ENCODE data around the gene SNX3.
A peak's percentile ranks its signal among the peaks of the same experiment; 100 is the strongest.
"Not testable (repeated sequence)": the region's sequence is repeated elsewhere in the genome, so short reads cannot be mapped to it uniquely, and the experiment has no call there.

Gene SNX3

DNA sequence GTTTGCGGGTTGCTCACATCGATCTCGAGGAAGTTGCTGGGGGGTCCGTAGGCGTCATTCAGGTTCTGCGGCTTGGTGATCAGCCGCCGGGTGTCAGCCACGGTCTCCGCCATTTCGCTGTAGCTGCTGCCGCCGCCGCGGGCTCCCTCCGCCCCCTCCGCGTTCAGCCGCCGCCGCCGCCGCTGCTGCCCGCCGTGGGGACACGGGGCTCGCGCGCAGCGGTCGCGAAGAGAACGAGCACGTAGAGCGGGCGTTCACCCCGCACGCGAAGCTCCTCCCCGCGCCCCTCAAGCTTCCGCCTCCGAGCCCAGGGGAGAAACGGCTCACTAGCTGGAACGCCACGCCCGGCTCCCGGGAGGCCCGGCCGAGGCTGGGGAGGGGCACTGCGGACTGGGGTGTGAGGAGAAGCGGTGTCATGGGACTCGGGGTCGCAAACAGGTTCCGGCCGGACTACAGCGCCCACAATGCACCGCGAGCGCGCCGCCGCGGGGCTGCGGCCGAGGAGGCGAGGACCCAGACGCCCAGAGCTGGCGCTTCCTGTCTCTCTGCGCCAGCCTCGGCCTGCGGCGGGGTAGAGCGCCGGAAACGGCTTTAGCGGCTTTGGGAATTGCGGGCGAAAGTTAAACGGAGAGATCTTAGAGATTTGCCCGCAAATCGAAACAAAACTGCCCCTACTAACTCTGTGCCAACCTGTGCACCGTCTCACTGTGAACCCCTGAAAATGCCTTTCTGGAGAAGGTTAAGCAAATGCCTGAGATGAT, at the start of gene SNX3:
SNX3 (minus strand) TSS at position 232 of the 761 bp plus-strand sequence; CDS start at position 113, 119 bp downstream.
- DNase-seq = peak; percentile 92 to 96

DNA sequence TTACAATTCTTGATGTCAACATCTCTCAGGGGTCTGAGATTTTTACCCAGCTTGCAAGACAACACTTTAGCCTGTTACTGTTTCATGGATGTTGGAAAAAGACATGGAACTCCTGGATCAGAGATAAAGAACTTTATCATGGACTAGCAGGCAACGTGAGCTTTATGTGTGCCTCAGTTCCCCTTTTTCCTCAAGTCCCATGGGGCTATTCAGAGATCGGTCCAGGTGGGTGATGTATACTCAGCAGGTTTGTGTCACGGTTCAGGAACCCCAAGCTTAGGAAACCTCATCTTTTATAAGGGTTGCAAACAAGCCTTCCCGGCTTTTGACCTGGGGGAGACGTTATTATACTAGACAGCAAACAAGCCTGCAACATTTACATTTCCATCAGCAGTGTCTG, 49.0 kb upstream of the SNX3 start:
- no peak for DNase-seq

DNA sequence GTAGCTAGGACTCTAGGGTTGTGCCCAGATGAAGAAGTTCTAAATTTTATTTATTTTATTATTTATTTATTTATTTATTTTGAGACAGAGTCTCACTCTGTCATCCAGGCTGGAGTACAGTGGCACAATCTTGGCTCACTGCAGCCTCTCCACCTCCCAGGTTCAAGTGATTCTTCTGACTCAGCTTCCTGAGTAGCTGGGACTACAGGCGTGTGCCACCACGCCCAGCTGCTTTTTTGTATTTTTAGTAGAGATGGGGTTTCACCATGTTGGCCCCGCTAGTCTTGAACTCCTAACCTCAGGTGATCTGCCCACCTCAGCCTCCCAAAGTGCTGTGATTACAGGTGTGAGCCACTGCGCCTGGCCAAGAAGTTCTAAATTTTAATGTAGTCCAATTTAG, 47.8 kb upstream of the SNX3 start:
- not testable (repeated sequence) for DNase-seq

DNA sequence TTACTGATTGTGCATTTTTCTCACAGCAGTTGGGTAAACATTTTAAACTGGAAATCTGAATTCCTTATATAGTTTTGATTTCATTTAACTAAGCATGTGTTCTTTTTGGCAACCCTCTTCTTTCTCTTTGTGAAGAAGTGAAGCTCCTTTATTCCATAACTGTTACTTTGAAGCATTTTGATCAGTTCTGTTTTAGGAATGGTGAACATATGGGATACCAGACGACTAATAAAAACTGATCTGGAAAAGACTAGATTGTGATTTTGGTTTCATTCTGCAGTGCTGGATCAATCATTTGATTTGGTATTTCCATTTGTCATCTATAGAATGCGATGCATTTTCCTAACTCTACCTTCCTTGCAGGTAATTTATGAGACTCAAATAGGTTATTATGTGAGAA, 43.8 kb upstream of the SNX3 start:
- no peak for DNase-seq

DNA sequence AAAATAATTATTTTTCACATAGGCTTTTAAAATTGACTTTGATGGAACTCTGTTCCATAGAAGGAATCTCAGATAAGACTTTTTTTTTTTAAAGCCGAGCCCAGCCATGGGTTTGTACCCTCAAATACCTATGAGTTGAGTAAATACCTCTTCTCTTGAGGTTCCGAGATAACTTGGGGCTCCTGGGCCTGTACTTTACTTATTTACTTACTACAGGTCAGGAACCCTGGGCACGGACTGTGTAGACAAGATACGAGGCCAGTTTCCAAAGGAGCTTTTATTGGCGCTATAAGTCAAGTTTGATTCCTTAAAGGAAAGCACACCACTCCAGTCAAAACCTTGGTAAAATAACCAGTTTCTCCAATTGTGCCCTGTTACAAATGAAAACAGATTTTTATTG, 41.5 kb upstream of the SNX3 start:
- DNase-seq = no peak

DNA sequence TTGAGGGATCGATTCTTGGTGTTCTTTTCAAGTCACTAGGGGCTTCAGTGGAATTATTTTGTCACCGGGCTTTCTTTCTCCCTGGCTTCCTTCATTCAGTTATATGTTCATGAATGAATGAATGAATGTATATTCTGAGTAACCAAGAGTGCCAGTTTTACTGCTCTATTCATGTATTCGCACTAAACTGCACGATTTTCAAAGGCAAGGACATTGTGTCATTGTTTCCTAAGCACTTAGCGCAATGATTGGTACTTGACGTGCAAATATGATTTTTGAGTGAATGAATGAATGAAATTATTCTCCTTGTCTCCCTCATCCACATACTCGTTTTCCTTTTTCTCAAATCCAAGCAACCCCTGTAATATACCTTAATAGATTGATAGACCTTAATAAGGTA, 34.8 kb upstream of the SNX3 start:
- no peak for DNase-seq

DNA sequence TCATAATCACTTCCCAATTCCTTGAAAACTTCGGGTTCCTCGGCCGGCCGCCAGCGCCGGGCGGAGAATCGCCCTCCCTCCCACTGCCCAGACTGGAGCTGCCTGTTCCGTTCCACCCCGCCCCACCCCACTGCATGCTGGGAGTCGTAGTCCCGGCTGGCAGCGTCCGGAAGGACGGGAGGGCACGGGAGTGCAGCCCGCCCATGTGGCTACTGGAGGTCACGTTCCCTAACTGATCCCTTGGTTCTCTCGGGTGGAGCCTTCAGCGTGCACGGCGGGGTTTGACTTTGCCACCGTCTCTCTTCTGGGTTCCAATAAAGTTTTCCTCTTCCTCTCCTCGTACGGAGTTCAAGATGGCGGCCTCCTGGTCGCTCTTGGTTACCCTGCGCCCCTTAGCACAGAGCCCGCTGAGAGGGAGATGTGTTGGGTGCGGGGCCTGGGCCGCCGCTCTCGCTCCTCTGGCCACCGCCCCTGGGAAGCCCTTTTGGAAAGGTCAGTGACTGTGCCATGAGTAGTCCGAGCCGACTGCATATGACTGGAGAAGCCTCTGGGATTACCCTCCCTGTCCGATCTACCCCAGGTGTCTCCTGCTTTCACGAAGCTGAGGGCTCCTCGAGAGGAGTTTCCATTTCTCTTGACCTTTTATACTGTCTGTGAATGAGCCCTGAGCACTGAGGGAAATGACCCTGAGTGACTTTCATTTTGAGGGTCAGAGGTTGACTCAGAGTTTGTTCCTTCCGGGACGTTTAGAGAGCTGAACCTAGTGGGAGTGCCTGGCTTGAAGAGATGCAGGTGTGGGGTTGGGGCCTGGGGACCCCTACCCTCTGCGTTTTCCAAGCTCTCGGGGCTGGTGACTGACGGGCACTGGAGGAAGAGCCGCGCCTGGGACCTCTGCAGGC, 34.1 kb upstream of the SNX3 start, which contains the start of gene AFG1L:
AFG1L (plus strand) TSS at position 328 of the 899 bp plus-strand sequence; CDS start at position 354, 26 bp downstream.
- DNase-seq = peak; percentile 85 to 88

DNA sequence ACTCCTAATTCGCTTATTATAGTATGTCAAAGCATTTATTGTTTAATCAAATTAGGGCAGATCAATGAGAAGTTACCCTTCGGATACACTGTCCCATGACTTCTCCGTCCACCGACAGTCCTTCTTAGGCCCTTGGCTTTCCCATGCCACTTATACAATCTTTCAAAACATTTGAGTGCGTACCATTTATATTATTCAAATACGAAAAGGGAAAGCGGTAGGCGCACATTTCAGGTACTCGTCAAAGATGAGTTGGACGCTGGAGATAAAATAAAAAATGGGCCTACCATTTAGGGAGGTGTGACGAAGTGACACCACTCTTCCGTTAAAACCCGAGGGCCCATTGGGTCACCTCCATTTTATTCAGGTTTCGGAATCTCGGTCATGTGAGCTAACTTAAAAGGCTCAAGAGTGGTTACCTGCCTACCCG, 33.5 kb upstream of the SNX3 start:
- no peak for DNase-seq

DNA sequence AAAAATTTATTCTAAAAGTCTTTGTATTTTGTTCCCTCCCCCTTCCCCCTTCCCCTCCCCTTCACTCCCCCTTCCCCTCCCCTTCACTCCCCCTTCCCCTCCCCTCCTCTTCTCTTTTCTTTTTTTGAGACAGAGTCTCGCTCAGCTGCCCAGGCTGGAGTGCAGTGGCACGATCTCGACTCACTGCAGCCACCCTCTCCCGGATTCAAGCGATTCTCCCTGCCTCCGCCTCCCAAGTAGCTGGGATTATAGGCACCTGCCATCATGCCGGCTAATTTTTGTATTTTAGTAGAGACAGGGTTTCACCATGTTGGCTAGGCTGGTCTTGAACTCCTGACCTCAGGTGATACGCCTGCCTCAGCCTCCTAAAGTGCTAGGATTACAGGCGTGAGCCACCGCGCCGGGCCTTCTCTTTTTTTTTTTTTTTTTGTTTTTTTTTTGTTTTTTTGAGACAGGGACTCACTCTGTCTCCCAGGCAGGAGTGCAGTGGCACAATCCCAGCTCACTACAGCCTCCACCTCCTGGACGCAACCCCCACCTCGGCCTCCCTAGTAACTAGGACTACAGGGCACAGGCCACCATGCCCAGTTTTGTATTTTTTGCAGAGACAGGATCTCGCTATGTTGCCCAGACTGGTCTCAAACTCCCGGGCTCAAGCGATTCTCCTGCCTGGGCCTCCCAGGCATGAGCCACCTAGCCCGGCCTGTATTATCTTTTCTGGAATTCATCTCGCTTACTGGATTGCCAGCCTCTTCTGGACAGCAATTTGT, 32.9 kb upstream of the SNX3 start:
- DNase-seq = no peak

DNA sequence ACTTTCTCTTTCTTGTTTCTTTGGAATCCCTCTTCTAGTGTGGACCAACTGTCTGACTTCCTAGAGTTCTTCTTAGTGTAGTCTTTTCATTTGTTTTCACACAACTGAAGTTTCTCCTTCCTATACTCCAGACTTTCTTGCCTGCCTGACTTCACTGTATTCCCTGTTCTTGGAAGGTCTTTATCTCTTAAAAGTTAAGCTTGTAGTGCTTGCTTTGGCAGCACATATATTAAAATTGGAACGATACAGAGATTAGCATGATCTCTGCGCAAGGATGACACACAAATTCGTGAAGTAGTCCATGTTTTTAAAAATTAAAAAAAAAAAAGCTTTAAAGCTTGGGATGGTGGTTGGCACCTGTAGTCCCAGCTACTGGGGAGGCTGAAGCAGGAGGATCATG, 31.7 kb upstream of the SNX3 start:
- not testable (repeated sequence) for DNase-seq

DNA sequence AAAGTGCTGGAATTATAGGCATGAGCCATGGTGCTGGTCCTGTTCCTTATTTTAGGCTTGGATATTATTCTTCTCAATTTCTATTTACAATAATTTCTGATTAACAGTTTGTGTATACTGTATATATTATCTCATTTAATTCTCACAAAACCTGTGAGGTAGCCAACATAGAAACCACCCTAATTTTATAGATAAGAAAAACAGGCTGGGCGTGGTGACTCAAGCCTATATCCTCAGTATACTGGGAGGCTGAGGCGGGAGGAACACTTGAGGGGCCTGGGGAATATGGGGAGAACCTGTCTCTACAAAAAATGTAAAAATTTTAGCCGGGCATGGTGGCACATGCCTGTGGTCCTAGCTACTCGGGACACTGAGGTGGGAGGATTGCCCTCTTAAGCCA, 30.3 kb upstream of the SNX3 start:
- DNase-seq = no peak

DNA sequence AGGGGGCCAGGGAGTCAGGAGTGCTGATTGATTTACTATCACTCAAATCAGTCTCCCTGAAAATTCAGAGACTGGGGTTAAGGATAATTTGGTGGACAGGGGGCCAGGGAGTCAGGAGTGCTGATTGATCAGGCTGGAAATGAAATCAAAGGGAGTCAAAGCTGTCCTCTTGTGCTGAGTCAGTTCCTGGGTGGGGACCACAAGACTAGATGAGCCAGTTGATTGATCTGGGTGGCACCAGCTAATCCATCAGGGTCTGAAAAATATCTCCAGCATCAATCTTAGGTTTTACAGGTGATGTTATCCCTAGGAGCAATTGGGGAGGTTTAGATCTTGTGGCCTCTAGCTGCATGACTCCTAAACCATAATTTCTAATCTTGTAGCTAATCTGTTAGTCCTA, 27.9 kb upstream of the SNX3 start:
- DNase-seq = no peak

DNA sequence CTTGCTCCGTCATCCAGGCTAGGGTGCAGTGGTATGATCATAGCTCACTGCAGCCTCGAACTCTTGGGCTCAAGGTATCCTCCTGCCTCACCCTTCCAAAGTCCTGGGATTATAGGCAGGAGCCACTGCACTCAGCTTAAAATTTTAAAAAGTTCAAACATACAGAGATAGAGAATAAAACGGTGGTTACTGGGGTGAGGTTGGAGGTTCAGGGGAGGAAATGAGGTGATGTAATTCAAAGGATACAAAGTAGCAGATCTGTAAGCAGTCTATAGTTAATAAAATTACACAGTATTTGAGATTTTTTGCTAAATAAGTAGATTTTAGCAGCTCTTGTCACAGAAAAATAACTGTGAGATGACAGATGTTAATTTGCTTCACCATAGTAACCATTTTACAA, 26.5 kb upstream of the SNX3 start:
- DNase-seq = no peak

DNA sequence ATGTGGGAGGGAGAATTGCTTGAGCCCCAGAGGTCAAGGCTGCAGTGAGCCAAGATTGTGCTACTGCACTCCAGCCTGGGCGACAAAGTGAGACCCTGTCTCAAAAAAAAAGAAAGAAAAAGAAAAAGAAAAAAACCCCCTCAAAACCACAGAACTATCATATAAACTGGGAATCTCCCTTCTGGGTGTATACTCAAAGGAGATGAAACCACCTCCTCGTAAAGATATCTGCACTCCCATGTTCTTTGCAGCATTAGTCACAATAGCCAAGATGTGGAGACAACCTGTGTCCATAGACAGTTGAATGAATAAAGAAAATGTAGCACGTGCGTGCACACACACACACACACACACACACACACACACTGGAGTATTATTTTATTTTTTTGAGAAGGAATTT, 25.5 kb upstream of the SNX3 start:
- no peak for DNase-seq

DNA sequence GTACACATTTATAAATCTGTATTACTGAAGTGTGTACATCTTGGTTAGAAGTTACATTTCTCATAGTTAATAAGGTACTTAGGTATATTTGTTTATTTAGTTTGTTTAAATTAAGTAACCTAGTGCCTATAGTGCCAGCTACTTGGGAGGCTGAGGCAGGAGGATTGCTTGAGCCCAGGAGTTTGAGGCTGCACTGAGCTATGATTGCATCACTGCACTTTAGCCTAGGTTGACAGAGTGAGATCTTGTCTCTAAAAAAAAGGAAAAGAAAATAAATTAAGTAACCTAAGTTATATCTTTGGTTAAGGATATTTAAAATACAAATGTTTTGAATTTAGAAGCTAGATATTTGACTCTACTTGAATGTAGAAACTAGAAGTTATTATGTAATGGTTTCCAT, 24.5 kb upstream of the SNX3 start:
- no peak for DNase-seq

DNA sequence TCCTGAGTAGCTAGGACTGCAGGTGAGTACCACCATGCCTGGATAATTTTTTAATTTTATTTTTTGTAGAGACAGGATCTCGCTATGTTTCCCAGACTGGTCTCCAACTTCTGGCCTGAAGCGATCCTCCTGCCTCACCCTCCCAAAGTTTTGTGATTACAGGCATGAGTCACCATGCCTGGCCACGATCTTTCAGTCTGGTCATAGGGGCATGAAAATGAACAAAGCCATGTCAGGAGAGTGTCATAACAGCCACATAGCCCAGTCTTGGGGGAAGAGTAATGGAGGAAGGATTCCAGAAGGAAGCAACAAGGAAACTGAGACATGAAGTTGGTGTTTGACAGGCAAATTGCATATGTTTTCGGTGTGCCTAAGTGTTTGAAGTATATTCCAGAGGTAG, 17.0 kb upstream of the SNX3 start:
- DNase-seq = no peak

DNA sequence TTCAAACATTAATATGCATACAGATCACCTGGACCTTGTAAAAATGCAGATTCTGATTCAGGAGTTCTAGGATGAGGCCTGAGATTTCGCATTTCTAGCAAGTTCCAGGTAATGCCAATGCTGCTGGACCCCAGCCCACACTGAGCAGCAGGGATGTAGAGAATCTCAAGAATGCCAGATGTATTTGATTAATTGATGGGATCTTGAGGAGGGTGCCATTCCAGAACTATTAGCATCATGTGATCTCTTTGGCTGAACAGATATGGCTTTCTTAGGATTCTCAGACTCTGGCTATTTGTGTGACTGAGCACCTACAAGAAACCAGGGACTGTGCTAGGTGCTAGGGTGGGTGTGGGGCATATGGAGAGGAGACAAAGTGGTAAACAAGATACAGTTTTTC, 16.5 kb upstream of the SNX3 start:
- no peak for DNase-seq

DNA sequence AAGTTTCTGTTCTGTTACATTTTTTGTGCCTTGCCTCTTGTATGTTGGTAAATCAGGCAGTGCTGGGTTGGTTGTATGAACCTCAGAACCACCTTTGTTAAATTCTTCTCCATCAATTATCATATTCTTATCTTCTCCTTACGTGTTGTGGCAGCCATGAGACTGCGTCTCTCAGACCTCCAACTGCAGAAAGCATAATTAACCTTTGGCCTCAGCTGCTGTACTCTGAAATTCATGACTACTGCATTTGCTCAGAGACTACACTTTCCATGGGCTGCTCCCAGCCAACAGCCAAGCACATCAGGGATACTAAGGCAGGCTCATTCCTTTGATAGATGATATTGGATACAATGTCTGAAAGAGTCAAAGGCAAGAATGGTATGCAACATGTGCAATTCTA, 15.1 kb upstream of the SNX3 start:
- DNase-seq = no peak

DNA sequence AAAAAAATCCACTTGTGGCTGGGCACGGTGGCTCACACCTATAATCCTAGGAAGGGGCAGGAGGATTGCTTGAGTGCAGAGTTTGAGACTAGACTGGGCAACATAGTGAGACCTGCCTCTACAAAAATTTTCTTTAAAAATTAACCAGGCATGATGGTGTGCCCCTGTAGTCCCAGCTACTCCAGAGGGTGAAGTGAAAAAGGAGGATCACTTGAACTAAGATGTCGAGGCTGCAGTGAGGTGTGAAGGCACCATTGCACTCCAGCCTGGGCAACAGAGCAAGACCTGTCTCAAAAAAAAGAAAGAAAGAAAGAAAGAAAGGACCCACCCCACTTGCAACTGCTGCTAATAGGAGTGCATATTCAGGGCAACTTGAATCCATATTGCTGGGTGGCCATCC, 13.7 kb upstream of the SNX3 start:
- no peak for DNase-seq

DNA sequence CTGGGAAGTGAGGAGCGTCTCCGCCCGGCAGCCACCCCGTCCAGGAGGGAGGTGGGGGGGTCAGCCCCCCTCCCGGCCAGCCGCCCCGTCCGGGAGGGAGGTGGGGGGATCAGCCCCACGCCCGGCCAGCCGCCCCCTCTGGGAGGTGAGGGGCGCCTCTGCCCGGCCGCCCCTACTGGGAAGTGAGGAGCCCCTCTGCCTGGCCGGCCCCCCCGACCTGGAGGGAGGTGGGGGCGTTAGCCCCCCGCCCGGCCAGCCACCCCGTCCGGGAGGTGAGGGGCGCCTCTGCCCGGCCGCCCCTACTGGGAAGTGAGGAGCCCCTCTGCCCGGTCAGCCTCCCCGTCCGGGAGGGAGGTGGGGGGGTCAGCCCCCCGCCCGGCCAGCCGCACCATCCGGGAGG, 9.1 kb upstream of the SNX3 start:
- not testable (repeated sequence) for DNase-seq

DNA sequence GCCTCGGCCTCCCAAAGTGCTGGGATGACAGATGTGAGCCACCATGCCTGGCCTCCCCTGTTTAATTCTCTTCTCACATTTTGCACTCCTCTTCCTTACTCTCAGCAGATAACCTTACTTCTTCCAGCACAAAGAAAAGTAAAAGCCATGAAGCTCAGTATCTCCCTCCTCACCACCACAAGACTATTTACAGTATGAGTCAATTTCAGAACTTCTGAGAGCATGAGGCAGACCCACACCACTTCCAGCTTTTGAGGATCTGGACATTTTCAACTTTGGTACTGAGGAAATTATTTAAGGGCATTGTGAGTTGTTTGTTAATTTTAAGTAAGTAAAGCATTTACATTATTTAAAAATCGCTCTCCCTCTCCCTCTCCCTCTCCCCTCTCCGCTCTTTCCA, 8.0 kb upstream of the SNX3 start:
- no peak for DNase-seq

DNA sequence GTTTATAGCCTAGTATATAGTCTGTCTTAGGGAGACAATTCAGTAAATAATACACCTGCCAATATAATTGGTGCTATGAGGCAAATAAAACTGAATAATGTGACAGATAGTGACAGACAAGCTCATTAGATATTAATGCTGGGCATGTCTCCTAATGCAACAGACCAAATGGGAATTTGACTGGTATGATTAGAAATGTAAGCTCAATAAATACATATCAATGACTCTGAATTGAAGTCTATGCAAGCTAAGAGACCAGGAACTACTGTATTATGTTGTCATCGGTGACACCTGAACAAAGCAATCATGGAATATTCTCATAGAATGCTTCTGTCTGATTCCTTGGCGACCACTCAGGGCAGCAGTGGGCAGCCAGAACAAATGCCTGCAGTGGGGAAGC, 2.5 kb upstream of the SNX3 start:
- DNase-seq = no peak

DNA sequence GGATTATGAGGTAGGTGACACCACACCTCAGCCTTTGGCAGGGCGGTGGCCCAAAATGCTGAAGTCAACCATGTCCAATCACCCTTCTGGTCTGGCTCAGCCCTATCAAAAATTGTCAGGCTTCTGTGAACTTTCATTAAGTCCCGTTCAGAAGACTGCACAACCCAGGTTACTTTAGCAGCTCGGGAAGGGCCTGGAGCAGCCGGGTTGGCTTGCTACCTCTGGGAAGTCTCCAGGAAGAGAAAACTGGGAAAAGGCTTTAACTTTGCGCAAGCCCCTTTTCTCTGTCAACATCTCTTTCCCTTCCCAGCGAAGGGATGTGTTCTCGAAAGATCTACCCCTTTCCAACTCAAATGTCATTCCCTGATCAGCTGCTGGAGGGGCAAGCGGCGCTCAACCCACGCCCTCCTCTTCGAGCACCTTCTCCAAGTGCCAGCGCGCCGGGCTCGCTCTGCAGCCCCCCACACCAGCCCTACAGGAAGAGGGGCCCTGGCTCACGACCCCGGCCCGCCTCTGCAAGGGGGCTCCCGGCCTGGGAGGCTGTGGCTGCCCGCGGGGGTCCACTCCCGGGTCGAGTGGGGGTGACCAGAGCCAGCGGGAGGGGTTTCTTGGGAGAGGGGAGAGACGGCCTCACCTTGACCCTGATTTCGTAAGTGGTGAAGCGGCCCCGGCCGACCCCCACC, 573 bp downstream of the SNX3 start:
- DNase-seq = peak; percentile 22 to 43

Measured in CD4-positive, alpha-beta T cell treated with Interleukin-4 for 1 hour (primary cell).